Activated T-cell treated with anti-CD3 and anti-CD28 coated beads, Interleukin-2, amount 50 U/mL, for 1 hour (primary cell): ENCODE measurements around the gene UBTD2.
A peak's percentile ranks its signal among the peaks of the same experiment; 100 is the strongest.
"Not testable (repeated sequence)": the region's sequence is repeated elsewhere in the genome, so short reads cannot be mapped to it uniquely, and the experiment has no call there.

Source experiments
- DNase-seq: peaks from one replicate; pipeline ENCODE4 v3.0.0-alpha.2; 2020

UBTD2 gene

DNA sequence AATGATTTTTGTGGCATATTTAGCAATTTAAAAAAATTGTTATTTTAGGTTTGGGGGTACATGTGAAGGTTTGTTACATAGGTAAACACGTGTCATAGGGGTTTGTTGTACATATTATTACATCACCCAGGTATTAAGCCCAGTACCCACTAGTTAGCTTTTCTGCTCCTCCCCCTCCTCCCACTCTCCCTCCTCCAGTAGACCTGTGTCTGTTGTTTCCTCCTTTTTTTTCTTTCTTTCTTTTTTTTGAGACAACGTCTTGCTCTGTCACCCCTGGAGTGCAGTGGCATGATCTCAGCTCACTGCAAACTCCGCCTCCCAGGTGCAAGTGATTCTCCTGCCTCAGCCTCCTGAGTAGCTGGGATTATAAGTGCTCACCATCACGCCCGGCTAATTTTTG is 8.3 kb upstream of the UBTD2 start:
- DNase-seq: not testable (repeated sequence)

- DNase-seq: no peak
Measured at GRCh38 chr5:172288465-172288864, 4.9 kb upstream of the UBTD2 start.

- not testable (repeated sequence) for DNase-seq
Measured at GRCh38 chr5:172287140-172287539, 3.6 kb upstream of the UBTD2 start.

GRCh38 chr5:172285226-172286143 is 1.9 kb upstream of the UBTD2 start:
- DNase-seq: no peak

- no peak for DNase-seq
Measured at GRCh38 chr5:172284611-172284980, 1.0 kb upstream of the UBTD2 start.

DNA sequence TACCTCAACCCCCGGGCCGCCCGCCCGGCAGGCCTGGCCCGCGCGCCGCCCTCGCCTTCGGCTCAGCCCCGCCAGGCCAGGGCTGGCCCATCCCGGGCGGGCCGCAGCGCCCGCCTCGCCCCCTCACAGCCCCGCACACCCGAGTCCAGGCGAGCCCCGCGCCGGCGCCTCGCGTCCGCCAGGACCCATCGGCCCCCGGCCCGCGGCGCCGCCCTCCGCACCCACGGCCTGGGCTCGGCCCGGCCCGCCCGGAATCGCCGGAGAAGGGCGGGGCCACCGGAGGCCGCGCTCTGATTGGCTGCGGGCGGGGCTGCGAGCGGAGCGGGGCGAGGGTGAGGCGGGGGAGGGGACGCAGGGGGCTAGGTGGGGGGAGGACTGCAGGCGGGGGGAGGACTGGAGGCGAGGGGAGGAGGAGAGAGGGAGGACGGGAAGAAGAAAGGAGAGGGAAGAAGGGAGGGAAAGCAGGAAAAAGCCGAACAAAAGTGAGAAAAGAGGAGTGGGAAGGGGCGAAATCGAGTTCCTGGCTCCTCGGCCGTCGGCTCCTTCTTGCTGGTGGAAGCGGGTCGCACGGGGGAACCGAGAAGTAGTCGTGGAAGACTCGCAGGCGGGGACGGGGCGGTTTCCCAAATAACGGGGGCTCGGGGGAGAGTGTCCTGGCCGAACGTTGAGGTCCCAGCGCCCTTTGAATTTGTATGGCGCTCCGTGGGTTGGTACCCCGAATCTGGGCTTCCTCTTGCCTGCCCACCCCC is 472 bp upstream of the UBTD2 start:
- peak; percentile 82 for DNase-seq

GRCh38 chr5:172282272-172283019 is 1.1 kb downstream of the UBTD2 start:
- DNase-seq: no peak

DNA sequence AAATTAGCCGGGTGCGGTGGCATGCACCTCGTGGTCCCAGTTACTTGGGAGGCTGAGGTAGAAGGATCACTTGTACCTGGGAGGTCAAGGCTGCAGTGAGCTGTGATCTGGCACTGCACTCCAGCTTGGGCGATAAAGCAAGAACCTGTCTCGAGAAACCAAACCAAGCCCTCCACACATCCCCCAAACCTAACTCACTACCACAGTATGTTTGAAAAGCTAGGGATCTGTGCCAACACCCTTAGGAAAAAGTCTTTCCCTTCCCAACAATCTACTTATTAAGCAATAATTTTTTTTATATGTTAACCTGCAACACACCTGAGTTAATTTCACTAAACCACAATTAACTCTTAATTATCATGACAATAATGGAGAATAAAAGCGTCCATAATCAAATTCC is 2.2 kb downstream of the UBTD2 start:
- DNase-seq: no peak

DNA sequence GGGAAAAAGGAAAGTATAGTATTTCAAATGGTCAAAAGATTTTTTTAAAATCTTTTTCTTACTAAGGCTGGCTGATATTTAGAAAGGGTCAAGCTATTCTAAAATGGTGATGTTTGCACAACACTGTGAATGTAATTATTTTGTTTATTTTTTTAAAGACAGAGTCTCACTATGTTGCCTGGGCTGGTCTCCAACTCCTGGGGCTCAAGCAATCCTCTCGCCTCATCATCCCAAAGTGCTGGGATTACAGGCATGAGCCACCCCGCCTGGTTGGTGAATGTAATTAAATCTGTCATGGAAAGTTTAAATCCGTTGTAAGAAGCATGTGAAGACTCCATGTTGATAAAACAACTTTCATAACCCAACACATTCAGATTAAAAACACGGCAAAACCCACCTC is 2.6 kb downstream of the UBTD2 start:
- DNase-seq: no peak

GRCh38 chr5:172280317-172280716 is 3.2 kb downstream of the UBTD2 start:
- DNase-seq: no peak

DNA sequence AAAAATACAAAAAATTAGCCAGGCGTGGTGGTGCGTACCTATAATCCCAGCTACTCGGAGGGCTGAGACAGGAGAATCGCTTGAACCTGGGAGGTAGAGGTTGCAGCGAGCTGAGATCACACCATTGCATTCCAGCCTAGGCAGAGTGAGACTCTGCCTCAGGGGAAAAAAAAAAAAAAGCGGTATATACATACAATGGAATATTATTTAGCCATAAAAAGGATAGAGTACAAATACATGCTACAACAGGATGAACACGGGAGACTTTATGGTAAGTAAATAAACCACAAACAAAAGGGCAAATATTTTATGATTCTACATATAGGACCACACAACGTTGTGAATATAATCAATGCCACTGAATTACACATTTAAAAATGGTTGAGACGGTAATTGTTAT is 5.2 kb downstream of the UBTD2 start:
- DNase-seq: no peak

DNA sequence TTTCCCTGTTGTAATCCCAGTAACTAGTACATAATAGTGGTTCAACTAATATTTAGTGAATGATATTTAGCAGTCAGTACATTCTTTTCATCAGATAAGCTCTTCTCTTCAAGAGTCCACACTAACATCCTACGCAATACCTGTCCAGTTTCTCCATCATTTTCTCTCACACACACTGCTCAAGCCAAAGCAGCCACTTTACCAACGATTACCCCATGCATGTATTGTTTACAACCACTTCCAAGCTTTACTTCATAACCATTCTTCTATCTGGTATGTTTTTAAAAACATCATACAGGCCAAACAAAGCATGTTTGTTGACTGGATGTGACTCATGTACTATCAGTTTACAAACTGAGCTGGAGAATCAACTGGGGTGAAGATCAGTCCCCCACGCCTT is 7.3 kb downstream of the UBTD2 start:
- DNase-seq: no peak

- DNase-seq: peak; percentile 31
Measured at GRCh38 chr5:172274951-172275753, 8.4 kb downstream of the UBTD2 start.

GRCh38 chr5:172267943-172268342 is 15.6 kb downstream of the UBTD2 start:
- no peak for DNase-seq

- no peak for DNase-seq
Measured at GRCh38 chr5:172266676-172267092, 16.9 kb downstream of the UBTD2 start.

DNA sequence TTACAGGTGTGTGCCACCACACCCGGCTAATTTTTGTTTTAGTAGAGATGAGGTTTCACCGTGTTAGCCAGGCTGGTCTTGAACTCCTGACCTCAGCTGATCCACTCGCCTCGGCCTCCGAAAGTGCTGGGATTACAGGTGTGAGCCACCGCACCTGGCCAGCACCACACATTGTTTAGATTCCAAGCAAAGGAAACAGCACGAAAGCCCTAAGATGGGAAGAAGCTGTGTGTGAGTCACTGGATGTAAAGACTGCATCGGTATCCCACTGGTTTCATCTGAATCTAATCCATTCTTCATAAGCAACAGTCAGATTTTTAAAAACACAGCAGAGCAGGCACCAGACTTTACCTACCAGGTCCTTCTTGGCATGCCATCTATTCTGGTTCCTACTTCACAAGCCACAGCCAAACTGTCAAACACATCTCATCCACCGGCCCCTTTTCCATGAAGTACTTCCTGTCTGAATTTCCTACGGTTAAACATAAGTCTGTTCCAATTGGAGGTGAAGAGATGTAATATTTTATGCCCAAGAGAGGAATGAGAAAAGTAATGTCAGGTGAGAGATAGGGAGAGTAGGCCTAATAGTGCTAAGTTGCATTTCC is 17.4 kb downstream of the UBTD2 start:
- no peak for DNase-seq

GRCh38 chr5:172264815-172265395 is 18.7 kb downstream of the UBTD2 start:
- DNase-seq: no peak

GRCh38 chr5:172255444-172255843 is 28.1 kb downstream of the UBTD2 start:
- no peak for DNase-seq

DNA sequence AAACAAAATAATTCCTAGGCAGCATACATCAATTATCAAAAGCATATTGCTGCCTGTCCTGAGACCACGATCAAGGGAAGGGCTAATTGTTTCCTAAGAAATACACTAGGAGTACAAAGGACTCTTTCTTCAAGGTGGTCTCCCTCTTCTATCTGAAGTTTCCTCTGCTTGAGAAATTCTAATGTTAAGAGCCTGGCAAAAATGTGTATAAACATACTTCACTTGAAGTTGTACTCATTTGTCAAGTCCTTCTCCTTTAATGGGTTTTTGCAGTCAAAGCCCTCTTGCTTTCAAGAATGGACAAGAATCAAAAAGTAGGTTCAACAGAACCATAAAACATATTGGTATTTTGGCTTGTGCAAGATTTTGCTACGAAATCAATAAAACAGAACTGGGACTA is 31.1 kb downstream of the UBTD2 start:
- no peak for DNase-seq

DNA sequence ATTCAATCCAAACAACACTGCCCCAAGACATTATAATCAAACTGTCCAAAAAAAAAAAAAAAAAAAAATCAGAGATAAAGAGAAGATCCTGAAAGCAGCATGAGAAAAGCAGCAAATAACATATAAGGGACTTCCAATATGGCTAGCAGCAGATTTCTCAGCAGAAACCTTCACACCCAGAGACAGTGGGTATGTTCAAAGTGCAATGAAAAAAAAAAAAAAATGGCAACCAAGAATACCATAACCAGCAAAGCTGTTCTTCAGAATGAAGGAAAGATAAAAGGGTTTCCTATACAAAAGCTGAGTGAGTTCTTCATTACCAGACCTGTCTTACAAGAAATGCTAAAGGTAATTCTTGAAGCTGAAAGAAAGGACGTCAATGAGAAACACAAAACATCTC is 32.1 kb downstream of the UBTD2 start:
- no peak for DNase-seq

DNA sequence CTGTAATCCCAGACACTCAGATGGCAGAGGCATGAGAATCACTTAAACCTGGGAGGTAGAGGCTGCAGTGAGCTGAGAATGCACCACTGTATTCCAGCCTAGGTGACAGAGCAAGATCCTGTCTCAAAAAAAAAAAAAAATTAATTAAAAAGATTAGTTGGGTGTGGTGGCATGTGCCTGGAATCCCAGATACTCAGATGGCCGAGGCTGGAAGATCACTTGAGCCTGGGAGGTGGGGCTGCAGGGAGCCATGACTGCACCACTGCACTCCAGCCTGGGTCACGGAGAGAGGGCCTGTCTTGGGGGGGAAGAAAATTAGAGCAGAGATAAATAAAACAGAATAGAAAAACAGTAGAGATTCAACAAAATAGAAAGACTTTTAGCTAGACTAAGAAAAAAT is 34.9 kb downstream of the UBTD2 start:
- no peak for DNase-seq

DNA sequence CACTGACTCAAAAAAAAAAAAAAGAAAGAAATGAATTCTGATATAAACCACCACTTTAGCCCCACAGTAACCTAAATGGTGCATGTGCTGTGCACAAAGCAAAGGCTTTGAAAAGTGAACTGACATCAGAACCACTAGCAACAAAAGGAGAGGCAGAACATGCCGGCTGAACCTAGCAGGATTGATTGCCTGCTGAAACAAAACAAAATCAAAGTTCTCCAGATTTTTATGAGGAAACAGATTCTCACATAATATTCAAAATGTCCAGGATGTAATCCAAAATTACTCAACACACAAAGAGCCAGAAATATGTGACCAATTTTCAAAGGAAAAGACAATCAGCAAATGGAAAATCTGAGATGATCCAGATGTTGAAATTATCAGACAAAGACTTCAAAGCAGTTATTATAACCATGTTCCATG is 37.9 kb downstream of the UBTD2 start:
- DNase-seq: no peak
